ENCODE results near the gene BMP8A. TPM values are rescaled to one million over a fixed set of nuclear protein-coding genes. Genes with fewer than 3 reads are reported as not detected.
"Not testable (repeated sequence)": the region's sequence is repeated elsewhere in the genome, so short reads cannot be mapped to it uniquely, and the experiment has no call there.

Gene BMP8A
- total and polyA plus RNA-seq, 7 donors: 0.27 to 3.2 (median 0.81) TPM; not detected in 1

GRCh38 chr1:39458991-39459390 lies 32.4 kb upstream of the BMP8A start:
- H3K27ac ChIP-seq: peak overlapping the region in 1 of 4 donors; percentile 11
- TF ChIP-seq EP300 (IDR thresholded peaks at IDR 0.05): no peak
- no peak for TF ChIP-seq POLR2A (IDR thresholded peaks at IDR 0.05)
- TF ChIP-seq, protein P1, sequence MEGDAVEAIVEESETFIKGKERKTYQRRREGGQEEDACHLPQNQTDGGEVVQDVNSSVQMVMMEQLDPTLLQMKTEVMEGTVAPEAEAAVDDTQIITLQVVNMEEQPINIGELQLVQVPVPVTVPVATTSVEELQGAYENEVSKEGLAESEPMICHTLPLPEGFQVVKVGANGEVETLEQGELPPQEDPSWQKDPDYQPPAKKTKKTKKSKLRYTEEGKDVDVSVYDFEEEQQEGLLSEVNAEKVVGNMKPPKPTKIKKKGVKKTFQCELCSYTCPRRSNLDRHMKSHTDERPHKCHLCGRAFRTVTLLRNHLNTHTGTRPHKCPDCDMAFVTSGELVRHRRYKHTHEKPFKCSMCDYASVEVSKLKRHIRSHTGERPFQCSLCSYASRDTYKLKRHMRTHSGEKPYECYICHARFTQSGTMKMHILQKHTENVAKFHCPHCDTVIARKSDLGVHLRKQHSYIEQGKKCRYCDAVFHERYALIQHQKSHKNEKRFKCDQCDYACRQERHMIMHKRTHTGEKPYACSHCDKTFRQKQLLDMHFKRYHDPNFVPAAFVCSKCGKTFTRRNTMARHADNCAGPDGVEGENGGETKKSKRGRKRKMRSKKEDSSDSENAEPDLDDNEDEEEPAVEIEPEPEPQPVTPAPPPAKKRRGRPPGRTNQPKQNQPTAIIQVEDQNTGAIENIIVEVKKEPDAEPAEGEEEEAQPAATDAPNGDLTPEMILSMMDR (IDR thresholded peaks at IDR 0.05): no peak
- no peak for TF ChIP-seq POLR2AphosphoS5 (IDR thresholded peaks at IDR 0.05)
- H3K27me3 ChIP-seq: no peaks in the 10 kb centered on the region
- WGBS, 2 donors: 88 to 91% methylated on average over 4 of the region's 4 CpGs
- intact Hi-C loops (cut with DNase I): no loop called here
- H3K9me3 ChIP-seq: no peaks in the 10 kb centered on the region
- peaks cover 0 to 5% (median 0%) of the 10 kb centered on the region in 4 donors for H3K4me1 ChIP-seq
- peaks cover 51 to 100% (median 96%) of the 10 kb centered on the region in 4 donors for H3K36me3 ChIP-seq
- no peak overlapping the region for H3K4me3 ChIP-seq
- DNase-seq: no peak

DNA sequence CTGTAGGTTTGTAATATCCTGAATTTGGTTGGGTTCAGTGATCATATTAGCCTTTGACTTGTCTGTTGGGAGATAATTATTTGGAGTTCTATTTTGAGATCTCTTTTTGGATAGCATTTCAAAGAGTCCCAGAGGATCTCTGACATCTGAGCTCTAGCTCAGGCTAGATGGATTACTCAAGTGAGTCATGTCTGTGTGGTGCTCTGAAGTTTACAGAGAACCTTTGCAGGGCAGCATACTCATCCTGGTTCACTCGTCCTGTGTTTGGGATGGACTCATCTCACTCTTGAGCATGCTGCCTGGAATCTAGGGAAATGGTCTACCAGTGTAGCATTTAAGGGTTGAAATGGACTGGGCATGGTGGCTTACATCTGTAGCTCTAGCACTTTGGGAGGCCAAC lies 29.4 kb upstream of the BMP8A start:
- no peak for TF ChIP-seq EP300 (IDR thresholded peaks at IDR 0.05)
- no peak overlapping the region for H3K27ac ChIP-seq
- 82 to 84% methylated on average over 1 of the region's 1 CpG for WGBS, 2 donors
- peaks cover 0 to 13% (median 6%) of the 10 kb centered on the region in 4 donors for H3K4me1 ChIP-seq
- intact Hi-C loops (cut with DNase I): no loop called here
- H3K9me3 ChIP-seq: no peaks in the 10 kb centered on the region
- peaks cover 27 to 100% (median 72%) of the 10 kb centered on the region in 4 donors for H3K36me3 ChIP-seq
- DNase-seq: no peak
- H3K27me3 ChIP-seq: no peaks in the 10 kb centered on the region
- H3K4me3 ChIP-seq: no peak overlapping the region

- Histone ChIP-seq H3K27ac (peak overlapping the region in 3 of 4 donors; percentile 27 to 49 (median 42)), H3K4me1 (peaks cover 0 to 21% (median 7%) of the 10 kb centered on the region in 4 donors), H3K27me3 (no peaks in the 10 kb centered on the region), H3K36me3 (peaks cover 24 to 98% (median 57%) of the 10 kb centered on the region in 4 donors), H3K4me3 (no peak overlapping the region), H3K9me3 (no peaks in the 10 kb centered on the region)
- WGBS, 2 donors: 81 to 88% methylated on average over 3 of the region's 3 CpGs
- intact Hi-C loops (cut with DNase I): no loop called here
- no peak for DNase-seq
- no peak for TF ChIP-seq POLR2A (IDR thresholded peaks at IDR 0.05)
- no peak for TF ChIP-seq POLR2AphosphoS5 (IDR thresholded peaks at IDR 0.05)
- TF ChIP-seq EP300 (IDR thresholded peaks at IDR 0.05): no peak
- TF ChIP-seq, protein P1 (IDR thresholded peaks at IDR 0.05): no peak
Observed at GRCh38 chr1:39466413-39467107, 24.9 kb upstream of the BMP8A start.

DNA sequence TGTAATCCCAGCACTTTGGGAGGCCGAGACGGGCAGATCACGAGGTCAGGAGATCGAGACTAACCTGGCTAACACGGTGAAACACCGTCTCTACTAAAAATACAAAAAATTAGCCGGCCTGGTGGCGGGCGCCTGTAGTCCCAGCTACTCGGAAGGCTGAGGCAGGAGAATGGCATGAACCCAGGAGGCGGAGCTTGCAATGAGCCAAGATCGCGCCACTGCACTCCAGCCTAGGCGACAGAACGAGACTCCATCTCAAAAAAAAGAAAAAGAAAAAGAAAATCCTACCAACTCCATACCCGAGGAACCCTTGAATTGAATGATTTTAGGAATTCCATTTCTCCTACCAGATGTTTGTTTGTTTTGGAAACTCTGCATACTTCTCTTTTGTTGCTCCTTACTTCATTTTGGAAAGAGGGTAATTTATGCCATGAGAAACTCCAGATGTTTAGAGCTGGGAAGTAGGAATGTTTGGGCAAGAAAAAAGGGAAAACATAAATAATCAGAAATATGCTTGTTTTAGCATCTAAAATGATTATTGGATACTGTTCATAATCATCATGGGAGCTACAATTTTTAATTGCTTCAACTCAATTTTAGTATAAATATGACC lies 24.2 kb upstream of the BMP8A start:
- TF ChIP-seq POLR2AphosphoS5 (IDR thresholded peaks at IDR 0.05): peak in 2 of 4 donors; percentile 6 to 18
- DNase-seq; H3K4me3 ChIP-seq; H3K9me3 ChIP-seq; H3K27me3 ChIP-seq; intact Hi-C loops (cut with DNase I): not testable (repeated sequence)
- H3K4me1 ChIP-seq: peaks cover 0 to 21% (median 7%) of the 10 kb centered on the region in 4 donors
- 84 to 86% methylated on average over 16 of the region's 16 CpGs for WGBS, 2 donors
- H3K27ac ChIP-seq: peak overlapping the region in 3 of 4 donors; percentile 27 to 49 (median 42)
- H3K36me3 ChIP-seq: peaks cover 19 to 98% (median 54%) of the 10 kb centered on the region in 4 donors

DNA sequence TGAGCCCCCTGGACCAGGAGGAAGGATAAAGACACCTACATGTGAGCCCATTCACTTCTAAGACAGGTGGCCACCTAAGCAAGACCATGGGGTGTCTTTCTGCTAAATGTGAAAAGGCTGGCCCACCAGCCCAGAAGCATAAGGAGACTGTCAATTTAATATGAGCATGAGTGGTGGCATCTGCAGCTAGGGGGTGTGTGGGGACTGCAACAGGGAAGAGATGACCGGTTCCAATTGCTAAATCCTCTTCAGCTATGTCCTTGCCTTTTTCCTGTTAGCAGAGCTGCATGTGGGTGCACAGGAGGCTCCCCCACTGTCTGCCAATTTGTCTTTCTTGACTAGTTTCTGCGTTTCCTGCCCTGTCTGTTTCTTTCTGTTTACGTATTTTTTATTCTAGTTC lies 22.3 kb upstream of the BMP8A start:
- H3K4me1 ChIP-seq: peaks cover 0 to 21% (median 7%) of the 10 kb centered on the region in 4 donors
- no peaks in the 10 kb centered on the region for H3K27me3 ChIP-seq
- no peak for DNase-seq
- WGBS, 2 donors: 78 to 83% methylated on average over 3 of the region's 3 CpGs
- H3K36me3 ChIP-seq: peaks cover 21 to 98% (median 44%) of the 10 kb centered on the region in 4 donors
- TF ChIP-seq POLR2AphosphoS5 (IDR thresholded peaks at IDR 0.05) (no peak), EP300 (IDR thresholded peaks at IDR 0.05) (no peak), POLR2A (IDR thresholded peaks at IDR 0.05) (no peak)
- TF ChIP-seq, protein P1 (IDR thresholded peaks at IDR 0.05): no peak
- H3K4me3 ChIP-seq: no peak overlapping the region
- no peaks in the 10 kb centered on the region for H3K9me3 ChIP-seq
- no peak overlapping the region for H3K27ac ChIP-seq
- intact Hi-C loops (cut with DNase I): no loop called here

Data from sigmoid colon (tissue), 7 donors.